Measurements from ENCODE around the gene CAPN6.

The CAPN6 gene

GRCh38 chrX:111200327-111200726 lies 70.0 kb downstream of the CAPN6 start:
- no peak for DNase-seq (ENCODE audit: low spot score)

- DNase-seq (ENCODE audit: low spot score): no peak
These were observed 70.8 kb downstream of the CAPN6 start for GRCh38 chrX:111199505-111199904.

All from COLO829 (cell line).